Loucy (cell line): ENCODE measurements around the gene STX19.

Experiments
- H2AFZ ChIP-seq: fragments of 200-600 bp; sonication (generic); 2 replicates; pipeline ENCODE4 v1.6.0; 2016; ENCODE audit warnings: antibody characterized with exemption, mild to moderate bottlenecking, low read length, moderate library complexity
- H3F3A ChIP-seq: fragments of 200-600 bp; 2 replicates; pipeline ENCODE4 v1.6.0; 2016; ENCODE audit warnings: antibody characterized with exemption, low read depth, mild to moderate bottlenecking
- H3K27me3 ChIP-seq: fragments of 200-600 bp; sonication (generic); 2 replicates; pipeline ENCODE4 v1.6.1; 2014; ENCODE audit warnings: low read length, mild to moderate bottlenecking; ENCODE audit not compliant: insufficient read depth, poor library complexity, severe bottlenecking
- H3K36me3 ChIP-seq: fragments of 200-600 bp; sonication (generic); 2 replicates; pipeline ENCODE4 v1.6.1; 2016; ENCODE audit warnings: low read length; ENCODE audit not compliant: insufficient read depth
- H3K4me1 ChIP-seq: fragments of 200-600 bp; sonication (generic); 2 replicates; pipeline ENCODE4 v1.5.1; 2014; ENCODE audit warnings: low read length, mild to moderate bottlenecking; ENCODE audit not compliant: insufficient read depth, poor library complexity, severe bottlenecking
- H3K4me2 ChIP-seq: fragments of 200-600 bp; sonication (generic); 2 replicates; pipeline ENCODE4 v1.6.0; 2014; ENCODE audit warnings: antibody characterized with exemption, low read length, low read depth, mild to moderate bottlenecking; ENCODE audit not compliant: poor library complexity, severe bottlenecking
- H3K4me3 ChIP-seq: fragments of 200-600 bp; sonication (generic); 2 replicates; pipeline ENCODE4 v1.5.1; 2014; ENCODE audit warnings: low read length, mild to moderate bottlenecking, mixed read lengths; ENCODE audit not compliant: poor library complexity, severe bottlenecking
- H3K79me2 ChIP-seq: fragments of 200-600 bp; sonication (generic); 2 replicates; pipeline ENCODE4 v1.6.1; 2014; ENCODE audit warnings: low read length; ENCODE audit not compliant: insufficient read depth
- H3K9ac ChIP-seq: fragments of 200-600 bp; sonication (generic); 2 replicates; pipeline ENCODE4 v1.6.0; 2014; ENCODE audit warnings: mild to moderate bottlenecking, low read depth, low read length, moderate library complexity; ENCODE audit not compliant: poor library complexity, severe bottlenecking
- H3K9me2 ChIP-seq: fragments of 200-600 bp; sonication (generic); replicated peaks from 2 replicates; pipeline ENCODE4 v1.6.1; 2016; ENCODE audit warnings: low read depth, low read length, mixed read lengths
- H3K9me3 ChIP-seq: fragments of 200-600 bp; sonication (generic); 2 replicates; pipeline ENCODE4 v1.6.1; 2014; ENCODE audit warnings: mild to moderate bottlenecking, antibody characterized with exemption, low read length, low read depth; ENCODE audit not compliant: insufficient read depth
- H4K20me1 ChIP-seq: fragments of 200-600 bp; sonication (generic); 2 replicates; pipeline ENCODE4 v1.6.0; 2014; ENCODE audit warnings: antibody characterized with exemption, low read length, mild to moderate bottlenecking; ENCODE audit not compliant: insufficient read depth, poor library complexity, severe bottlenecking
- EZH2phosphoT487 ChIP-seq: fragments of 200-600 bp; IDR thresholded peaks from 2 replicates; pipeline ENCODE4 v1.6.1; 2018; ENCODE audit warnings: antibody characterized with exemption, mild to moderate bottlenecking, moderate library complexity, borderline replicate concordance
- TF ChIP-seq, protein P1 (sequence below): fragments of 200-600 bp; sonication (generic); conservative IDR thresholded peaks from 2 replicates; pipeline ENCODE4 v1.5.1; 2014; ENCODE audit warnings: mild to moderate bottlenecking, antibody characterized with exemption, low read length

Gene STX19

DNA sequence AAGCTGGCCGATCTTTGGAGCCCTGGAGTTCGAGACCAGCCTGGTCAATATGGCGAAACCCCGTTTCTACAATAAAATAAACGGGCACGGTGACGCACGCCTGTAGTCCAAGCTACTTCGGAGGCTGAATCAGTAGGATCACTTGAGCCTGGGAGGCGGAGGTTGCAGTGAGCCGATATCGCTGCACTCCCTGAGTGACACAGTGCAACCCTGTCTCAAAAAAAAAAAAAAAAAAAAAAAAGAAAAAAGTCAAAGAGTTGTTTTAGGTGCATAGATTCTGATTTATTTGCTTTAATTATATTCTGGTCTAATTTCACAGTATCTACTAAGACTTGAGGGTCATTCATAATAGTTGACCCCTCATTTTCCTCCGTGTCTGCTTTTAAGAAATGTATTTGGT is 46.7 kb downstream of the STX19 start:
- TF ChIP-seq, protein P1, sequence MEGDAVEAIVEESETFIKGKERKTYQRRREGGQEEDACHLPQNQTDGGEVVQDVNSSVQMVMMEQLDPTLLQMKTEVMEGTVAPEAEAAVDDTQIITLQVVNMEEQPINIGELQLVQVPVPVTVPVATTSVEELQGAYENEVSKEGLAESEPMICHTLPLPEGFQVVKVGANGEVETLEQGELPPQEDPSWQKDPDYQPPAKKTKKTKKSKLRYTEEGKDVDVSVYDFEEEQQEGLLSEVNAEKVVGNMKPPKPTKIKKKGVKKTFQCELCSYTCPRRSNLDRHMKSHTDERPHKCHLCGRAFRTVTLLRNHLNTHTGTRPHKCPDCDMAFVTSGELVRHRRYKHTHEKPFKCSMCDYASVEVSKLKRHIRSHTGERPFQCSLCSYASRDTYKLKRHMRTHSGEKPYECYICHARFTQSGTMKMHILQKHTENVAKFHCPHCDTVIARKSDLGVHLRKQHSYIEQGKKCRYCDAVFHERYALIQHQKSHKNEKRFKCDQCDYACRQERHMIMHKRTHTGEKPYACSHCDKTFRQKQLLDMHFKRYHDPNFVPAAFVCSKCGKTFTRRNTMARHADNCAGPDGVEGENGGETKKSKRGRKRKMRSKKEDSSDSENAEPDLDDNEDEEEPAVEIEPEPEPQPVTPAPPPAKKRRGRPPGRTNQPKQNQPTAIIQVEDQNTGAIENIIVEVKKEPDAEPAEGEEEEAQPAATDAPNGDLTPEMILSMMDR = no peak
- no peak for TF ChIP-seq EZH2phosphoT487
- Histone ChIP-seq H3F3A (peaks cover 3% of the 10 kb centered on the region; the same call in 1 of the 2 replicates), H2AFZ (no peak overlapping the region), H3K4me2 (peak overlapping the region; percentile 90), H3K27me3 (no peaks in the 10 kb centered on the region), H4K20me1 (peaks cover 10% of the 10 kb centered on the region), H3K4me1 (peaks cover 30% of the 10 kb centered on the region), H3K9me3 (no peaks in the 10 kb centered on the region), H3K36me3 (no peaks in the 10 kb centered on the region), H3K4me3 (peak overlapping the region; percentile 83), H3K9me2 (no peaks in the 10 kb centered on the region), H3K9ac (peak overlapping the region; percentile 64), H3K79me2 (peaks cover 16% of the 10 kb centered on the region)

DNA sequence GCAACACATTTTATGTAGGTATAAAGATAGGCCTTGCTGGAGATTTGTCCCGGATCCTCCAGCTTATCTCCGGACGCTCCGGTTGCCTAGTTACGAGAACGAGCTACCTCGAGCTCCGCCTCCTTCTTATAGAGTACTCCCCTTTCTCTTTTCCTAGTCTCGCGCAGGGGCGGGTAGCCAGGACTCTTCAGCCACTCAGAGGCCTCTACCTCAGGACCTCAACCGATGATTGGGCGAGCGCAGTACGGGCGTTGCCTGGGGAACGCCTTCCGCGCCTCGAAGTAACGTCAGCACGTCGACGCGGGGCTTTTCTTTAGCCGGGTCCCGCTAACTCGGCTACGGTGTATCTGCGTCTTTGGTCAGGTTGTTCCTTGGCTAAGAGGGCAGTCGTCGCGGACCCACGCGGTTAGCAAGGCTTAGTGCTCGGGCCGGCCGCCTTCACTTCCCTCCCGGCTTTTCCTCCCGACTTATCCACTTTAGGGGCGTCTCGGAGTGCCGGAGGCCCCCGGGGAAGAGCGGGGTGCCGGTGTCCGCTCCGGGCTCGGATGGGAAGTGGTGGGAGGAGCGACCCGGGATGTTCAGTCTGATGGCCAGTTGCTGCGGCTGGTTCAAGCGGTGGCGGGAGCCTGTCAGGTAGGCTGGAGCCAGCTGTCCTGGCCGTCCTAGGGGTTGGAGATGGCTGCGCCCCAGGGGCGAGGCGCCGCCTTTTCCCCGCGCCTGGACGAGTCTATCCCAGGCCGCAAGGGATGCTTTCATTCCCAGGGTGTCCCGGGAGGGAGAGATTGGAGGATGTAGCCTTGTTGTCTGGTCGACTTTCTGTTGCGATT is 48.3 kb downstream of the STX19 start, which contains the start of gene ARL13B:
TSS of gene ARL13B (plus strand) at position 306 of the 827 bp plus-strand sequence. CDS start at position 575, 269 bp downstream.
- H3K27me3 ChIP-seq = no peaks in the 10 kb centered on the region
- H3K9ac ChIP-seq = peak within 1 kb of the TSS; percentile 64
- peaks cover 16% of the 10 kb centered on the region for H3K79me2 ChIP-seq
- H3K4me1 ChIP-seq = peaks cover 30% of the 10 kb centered on the region
- H2AFZ ChIP-seq = peak within 1 kb of the TSS; percentile 96
- H4K20me1 ChIP-seq = peaks cover 10% of the 10 kb centered on the region
- H3K4me3 ChIP-seq = peak within 1 kb of the TSS; percentile 83
- H3K36me3 ChIP-seq = no peaks in the 10 kb centered on the region
- H3K9me2 ChIP-seq = no peaks in the 10 kb centered on the region
- no peaks in the 10 kb centered on the region for H3K9me3 ChIP-seq
- H3F3A ChIP-seq = peaks cover 3% of the 10 kb centered on the region; the same call in 1 of the 2 replicates
- TF ChIP-seq, protein P1 = no peak
- TF ChIP-seq EZH2phosphoT487 = no peak
- H3K4me2 ChIP-seq = peak within 1 kb of the TSS; percentile 90

DNA sequence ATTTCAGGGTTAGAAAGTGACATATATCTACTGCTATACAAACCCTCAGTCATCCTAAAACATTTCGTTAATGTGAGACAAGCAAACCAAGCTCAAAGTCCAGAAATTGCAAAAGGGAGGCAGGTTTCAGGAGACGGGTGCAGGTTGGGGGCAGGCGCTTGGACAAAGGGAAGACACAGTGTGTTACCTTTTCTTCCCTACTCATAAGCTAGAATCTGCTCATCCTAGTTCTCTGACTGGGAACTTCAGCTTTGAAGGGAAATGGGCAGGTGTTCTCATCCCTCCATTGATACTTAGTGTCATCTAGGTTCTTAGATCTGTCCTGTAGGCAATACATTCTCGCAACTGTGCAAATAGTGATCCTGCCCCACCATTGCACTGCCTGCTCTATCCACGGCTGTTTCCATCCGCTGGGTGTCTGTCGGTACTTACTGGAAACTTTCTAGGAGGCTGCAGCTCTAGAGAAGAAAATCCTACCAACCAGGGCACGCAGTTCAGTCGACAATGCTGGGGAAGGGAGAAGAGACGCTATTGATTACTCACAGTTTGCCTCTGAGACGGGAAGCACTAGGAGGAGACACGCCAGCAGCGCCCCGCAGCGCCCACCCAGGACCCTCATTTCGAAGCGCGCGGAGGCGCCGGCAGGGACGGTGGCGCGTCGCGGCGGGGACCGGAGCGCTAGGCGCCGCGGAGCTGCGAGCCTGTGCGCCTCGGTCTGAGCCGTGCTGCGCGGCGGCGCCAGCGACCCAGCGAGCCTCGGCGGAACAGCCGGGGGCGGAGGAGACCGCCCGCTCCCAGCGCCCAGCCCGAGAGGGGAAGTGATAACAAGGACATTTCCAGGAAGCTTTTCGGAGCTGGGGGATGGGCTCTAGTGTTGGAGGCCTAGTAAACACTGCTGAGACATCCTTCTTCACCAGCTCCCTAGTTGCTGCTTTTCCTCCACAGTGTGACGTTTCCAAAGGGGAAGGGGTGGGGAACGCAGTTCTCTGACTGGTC is 55.0 kb downstream of the STX19 start, which contains the start of gene PROS1:
TSS of gene PROS1 (minus strand) at position 766 of the 996 bp plus-strand sequence. CDS start at position 619, 147 bp downstream.
- H3K79me2 ChIP-seq = no peaks in the 10 kb centered on the region
- H3K4me3 ChIP-seq = peak within 1 kb of the TSS; percentile 77
- H3K36me3 ChIP-seq = no peaks in the 10 kb centered on the region
- H3K27me3 ChIP-seq = no peaks in the 10 kb centered on the region
- peaks cover 4% of the 10 kb centered on the region for H3K4me1 ChIP-seq
- peak within 1 kb of the TSS; percentile 59 for H3K9ac ChIP-seq
- H3K9me2 ChIP-seq = no peaks in the 10 kb centered on the region
- peak within 1 kb of the TSS; percentile 98 for H2AFZ ChIP-seq
- TF ChIP-seq, protein P1 = peak; percentile 34
- no peak for TF ChIP-seq EZH2phosphoT487
- no peaks in the 10 kb centered on the region for H4K20me1 ChIP-seq
- H3K4me2 ChIP-seq = peak within 1 kb of the TSS; percentile 88
- H3K9me3 ChIP-seq = no peaks in the 10 kb centered on the region
- H3F3A ChIP-seq = no peaks in the 10 kb centered on the region
